HepG2 (cell line): ENCODE measurements around the gene SSC4D. TPM values are rescaled to one million over a fixed set of nuclear protein-coding genes. Genes with fewer than 3 reads are reported as not detected.

Experiments
- GLI4 ChIP-seq: sonication (generic); formaldehyde crosslinking; IDR thresholded peaks from 2 replicates; pipeline ENCODE4 v1.5.1; 2020; ENCODE audit warnings: missing genetic modification reagents, mild to moderate bottlenecking, moderate library complexity, borderline replicate concordance
- HMGXB3 ChIP-seq: sonication (generic); formaldehyde crosslinking; IDR thresholded peaks from 2 replicates; pipeline ENCODE4 v1.4.0; 2020; ENCODE audit warnings: missing genetic modification reagents, borderline replicate concordance
- HNF1B ChIP-seq: sonication (generic); formaldehyde crosslinking; IDR thresholded peaks from 2 replicates; pipeline ENCODE4 v1.5.1; 2020; ENCODE audit warnings: mild to moderate bottlenecking, moderate library complexity, missing genetic modification reagents
- HOXA3 ChIP-seq: sonication (generic); formaldehyde crosslinking; IDR thresholded peaks from 2 replicates; pipeline ENCODE4 v1.5.0; 2020; ENCODE audit warnings: missing genetic modification reagents
- JUND ChIP-seq: sonication (generic); formaldehyde crosslinking; IDR thresholded peaks from 2 replicates; pipeline ENCODE4 v1.8.0; 2022; ENCODE audit warnings: mild to moderate bottlenecking, missing genetic modification reagents
- KDM3A ChIP-seq: IDR thresholded peaks from 2 replicates; pipeline ENCODE4 v1.6.1; 2018; ENCODE audit warnings: low read depth, missing compliant biosample characterization
- NFIB ChIP-seq: sonication (generic); formaldehyde crosslinking; IDR thresholded peaks from 2 replicates; pipeline ENCODE4 v1.9.0; 2021; ENCODE audit warnings: missing genetic modification reagents, mild to moderate bottlenecking, borderline replicate concordance
- NFKB2 ChIP-seq: sonication (generic); formaldehyde crosslinking; IDR thresholded peaks from 2 replicates; pipeline ENCODE4 v1.4.0; 2020; ENCODE audit warnings: missing genetic modification reagents, borderline replicate concordance
- NFKBIZ ChIP-seq: IDR thresholded peaks from 2 replicates; pipeline ENCODE4 v1.6.1; 2018; ENCODE audit warnings: missing genetic modification reagents, missing compliant biosample characterization
- SMC3 ChIP-seq: IDR thresholded peaks from 2 replicates; pipeline ENCODE4 v1.6.1; 2011; ENCODE audit warnings: low read length, improper control_type of control experiment
- TBP ChIP-seq: sonication (generic); formaldehyde crosslinking; IDR thresholded peaks from 2 replicates; pipeline ENCODE4 v1.5.0; 2020; ENCODE audit warnings: missing genetic modification reagents
- ZBTB34 ChIP-seq: sonication (generic); formaldehyde crosslinking; IDR thresholded peaks from 2 replicates; pipeline ENCODE4 v1.8.0; 2022; ENCODE audit warnings: mild to moderate bottlenecking, missing genetic modification reagents
- ZC3H13 ChIP-seq: sonication (generic); formaldehyde crosslinking; IDR thresholded peaks from 2 replicates; pipeline ENCODE4 v1.8.1; 2023; ENCODE audit warnings: mild to moderate bottlenecking, missing genetic modification reagents, moderate library complexity
- ZFP91 ChIP-seq: sonication (generic); formaldehyde crosslinking; IDR thresholded peaks from 2 replicates; pipeline ENCODE4 v1.9.0; 2022; ENCODE audit warnings: missing genetic modification reagents, mild to moderate bottlenecking, borderline replicate concordance
- ZNF224 ChIP-seq: sonication (generic); formaldehyde crosslinking; IDR thresholded peaks from 2 replicates; pipeline ENCODE4 v1.5.0; 2020; ENCODE audit warnings: mild to moderate bottlenecking, missing genetic modification reagents
- ZNF260 ChIP-seq: sonication (generic); formaldehyde crosslinking; IDR thresholded peaks from 2 replicates; pipeline ENCODE4 v1.4.0; 2020; ENCODE audit warnings: missing genetic modification reagents, low read depth, mild to moderate bottlenecking, borderline replicate concordance
- ZNF382 ChIP-seq: sonication (generic); formaldehyde crosslinking; IDR thresholded peaks from 2 replicates; pipeline ENCODE4 v1.5.0; 2020; ENCODE audit warnings: missing genetic modification reagents, mild to moderate bottlenecking, borderline replicate concordance
- ZNF549 ChIP-seq: sonication (generic); formaldehyde crosslinking; IDR thresholded peaks from 2 replicates; pipeline ENCODE4 v1.5.0; 2020; ENCODE audit warnings: missing genetic modification reagents
- ZNF607 ChIP-seq: sonication (generic); formaldehyde crosslinking; IDR thresholded peaks from 2 replicates; pipeline ENCODE4 v1.5.1; 2020; ENCODE audit warnings: missing genetic modification reagents, mild to moderate bottlenecking, borderline replicate concordance
- polyA plus RNA-seq, 8 experiments: library from polyadenylated mRNA; depleted of rRNA in 3 of 8; stranded (reverse) in 7 of 8; unstranded in 1 of 8; fragments of >200 nt; fragmentation: Illumina TruSeq in 4 of 8; extraction: Trizol in 4 of 8; gene quantifications; 2 replicates each; pipeline versions ENCODE4 v1.2.1 to v1.2.3, GENCODE V29; 2011 to 2016; ENCODE audit warnings: low read depth in 4 of 8, missing spikeins in 1 of 8, mixed read lengths in 1 of 8; ENCODE audit not compliant: insufficient read depth in 1 of 8
- total RNA-seq, 5 experiments: library from RNA; depleted of rRNA; stranded (reverse); fragments of >200 nt; fragmentation: Illumina TruSeq; extraction: Trizol; gene quantifications; 2 replicates each; pipeline ENCODE4 v1.2.3, GENCODE V29; 2016; ENCODE audit warnings: low read depth in 1 of 5

SSC4D gene
- total and polyA plus RNA-seq, 2 of the 13 experiments (the other 11 are each of a cell fraction or from before 2014, with no cell fraction given) = 33.3 to 63.8 TPM

GRCh38 chr7:76358481-76359110 lies 50.9 kb downstream of the SSC4D start, which contains the start of gene YWHAG (continued):
- TF ChIP-seq HMGXB3 (0 out of 2 replicates have a peak, but pooled peaks have one; percentile 25), ZC3H13 (CRISPR knock-in tag) (peak; percentile 78; the same call in 1 of the 2 replicates), NFIB (CRISPR knock-in tag) (no peak), ZNF382 (CRISPR knock-in tag) (no peak), ZNF549 (no peak), ZNF224 (CRISPR knock-in tag) (peak; percentile 83; the same call in 1 of the 2 replicates), ZNF260 (CRISPR knock-in tag) (no peak), HOXA3 (CRISPR knock-in tag) (peak; percentile 69; the same call in 1 of the 2 replicates), ZFP91 (CRISPR knock-in tag) (peak; percentile 40), JUND (no peak), TBP (no peak), ZNF607 (CRISPR knock-in tag) (peak; percentile 75), SMC3 (no peak), NFKBIZ (CRISPR knock-in tag) (peak; percentile 83; the same call in 1 of the 2 replicates), ZBTB34 (no peak), KDM3A (CRISPR knock-in tag) (0 out of 2 replicates have a peak, but pooled peaks have one; percentile 74), HNF1B (no peak), NFKB2 (CRISPR knock-in tag) (peak; percentile 72; the same call in 1 of the 2 replicates), GLI4 (CRISPR knock-in tag) (peak; percentile 66; the same call in 1 of the 2 replicates)
